GM19240 (cell line): ENCODE measurements around the gene HMCN2.

Source experiments
- DNase-seq: peaks from one replicate; pipeline ENCODE4 v3.0.0; 2011; ENCODE audit warnings: low spot score; ENCODE audit not compliant: insufficient read length

Gene HMCN2

GRCh38 chr9:130308081-130308571 lies 42.6 kb downstream of the HMCN2 start:
- no peak for DNase-seq

GRCh38 chr9:130309689-130310455 lies 44.3 kb downstream of the HMCN2 start:
- no peak for DNase-seq

DNA sequence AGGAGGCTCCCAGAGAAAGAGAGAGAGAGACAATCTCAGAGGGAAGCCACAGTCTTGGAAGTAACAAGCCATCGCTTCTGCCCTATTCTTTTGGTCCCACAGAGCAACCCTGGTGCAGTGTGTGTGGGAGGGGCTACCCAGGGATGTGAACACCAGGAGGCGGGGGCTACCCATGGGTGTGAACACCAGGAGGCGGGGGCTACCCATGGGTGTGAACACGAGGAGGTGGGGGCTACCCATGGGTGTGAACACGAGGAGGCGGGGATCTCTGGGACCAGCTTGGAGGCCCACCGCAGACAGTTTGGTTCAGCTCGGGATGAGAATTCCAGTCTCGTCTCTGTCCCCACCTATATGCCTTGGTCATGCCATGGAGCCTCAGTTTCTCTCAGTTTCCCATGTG lies 44.9 kb downstream of the HMCN2 start:
- DNase-seq = no peak

DNA sequence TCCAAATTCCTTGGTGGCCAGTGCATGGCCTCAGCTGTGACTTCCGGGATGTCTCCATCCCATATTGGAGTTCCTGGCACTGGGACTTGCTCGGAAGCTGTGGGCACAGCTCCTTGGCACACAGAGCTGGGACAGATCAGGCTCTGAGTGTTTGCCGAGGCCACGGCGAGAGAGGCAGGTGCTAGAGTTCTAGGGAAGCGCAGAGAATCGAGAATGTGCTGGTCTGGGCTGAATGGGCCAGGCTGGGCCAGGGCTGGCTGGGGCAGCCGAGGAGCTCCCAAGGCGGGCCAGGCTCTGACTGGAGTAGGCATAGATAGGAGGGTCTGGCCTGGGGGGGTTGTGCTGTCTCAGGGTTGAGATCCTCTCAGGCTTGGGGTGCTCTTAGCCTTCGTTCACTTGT lies 45.4 kb downstream of the HMCN2 start:
- DNase-seq = no peak

- DNase-seq = no peak
Measured at GRCh38 chr9:130311408-130312140, 46.0 kb downstream of the HMCN2 start.

- no peak for DNase-seq
Measured at GRCh38 chr9:130313103-130313858, 47.7 kb downstream of the HMCN2 start.

GRCh38 chr9:130315446-130316226 lies 50.1 kb downstream of the HMCN2 start:
- no peak for DNase-seq

DNA sequence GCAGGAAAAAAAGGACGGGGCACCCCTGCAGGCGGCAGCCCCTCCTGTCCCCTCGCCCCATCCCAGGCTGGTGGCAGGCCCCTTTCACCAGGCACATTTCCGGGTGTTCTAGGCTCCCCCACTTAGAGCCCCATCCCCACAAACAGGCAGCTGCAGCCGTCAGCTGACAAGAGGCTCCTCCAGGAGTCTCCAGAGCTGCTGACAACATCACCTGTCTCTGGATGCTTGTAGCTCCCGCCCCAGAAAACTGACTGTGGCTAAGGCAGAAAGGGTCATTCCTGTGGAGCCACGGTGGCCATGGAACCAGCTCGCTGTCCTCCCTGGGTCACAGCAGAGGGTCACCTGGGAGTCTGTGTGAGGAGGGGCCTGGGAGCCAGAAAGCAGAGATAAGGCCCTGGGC lies 50.9 kb downstream of the HMCN2 start:
- no peak for DNase-seq

DNA sequence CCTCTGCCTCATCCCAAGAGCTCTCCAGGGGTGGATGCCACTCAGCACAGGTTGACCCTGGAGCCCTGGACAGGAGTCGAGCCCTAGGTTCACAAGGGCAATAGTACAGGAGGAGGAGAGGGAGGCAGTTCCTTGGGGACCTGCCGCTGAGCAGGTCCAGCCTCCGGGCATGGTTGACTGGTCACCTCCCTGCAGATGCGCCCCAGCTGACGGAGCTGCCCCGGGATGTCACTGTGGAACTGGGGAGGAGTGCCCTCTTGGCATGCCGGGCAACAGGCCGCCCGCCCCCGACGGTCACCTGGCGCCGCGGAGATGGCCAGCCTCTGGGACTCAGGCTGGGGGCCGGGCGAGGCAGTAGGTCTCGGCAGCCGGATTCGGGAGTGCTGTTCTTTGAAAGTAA lies 53.7 kb downstream of the HMCN2 start:
- DNase-seq = no peak

GRCh38 chr9:130319944-130320712 lies 54.6 kb downstream of the HMCN2 start:
- no peak for DNase-seq

DNA sequence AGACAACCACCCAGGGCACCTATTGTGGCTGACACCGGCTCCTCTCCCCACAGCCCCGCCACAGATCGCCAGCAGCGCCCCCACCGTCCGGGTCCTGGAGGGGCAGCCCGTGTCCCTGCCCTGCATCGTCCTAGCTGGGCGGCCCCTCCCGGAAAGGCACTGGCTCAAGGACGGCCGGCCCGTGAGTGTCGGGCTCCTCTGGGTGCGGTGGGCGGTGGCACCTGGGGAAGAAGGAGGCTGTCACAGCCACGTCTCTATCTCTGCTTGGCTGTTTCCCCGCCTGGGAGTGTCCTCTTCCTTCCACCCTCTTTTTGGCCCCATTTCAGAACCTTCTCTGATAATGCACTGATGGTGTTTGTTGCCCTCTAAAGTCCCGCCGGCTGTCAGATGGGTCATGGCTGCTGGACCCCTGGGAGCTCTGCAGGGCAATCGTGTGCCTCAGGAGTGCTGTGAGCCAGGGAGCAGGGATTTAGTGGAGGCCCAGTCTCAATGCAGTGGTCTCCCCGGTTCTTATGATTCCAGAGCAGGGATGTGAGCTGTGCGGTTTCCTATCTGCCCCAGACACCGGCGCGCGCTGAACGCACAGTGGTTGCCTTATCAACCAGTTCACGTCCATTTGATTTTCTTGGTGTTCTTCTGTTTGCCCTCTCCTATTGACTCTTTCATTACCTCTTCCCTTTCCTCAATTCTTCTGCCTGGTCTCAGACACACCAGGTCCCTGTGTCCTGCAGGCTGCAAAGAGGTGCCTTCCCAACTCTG lies 55.3 kb downstream of the HMCN2 start:
- DNase-seq = no peak

GRCh38 chr9:130321539-130321938 lies 56.0 kb downstream of the HMCN2 start:
- no peak for DNase-seq

DNA sequence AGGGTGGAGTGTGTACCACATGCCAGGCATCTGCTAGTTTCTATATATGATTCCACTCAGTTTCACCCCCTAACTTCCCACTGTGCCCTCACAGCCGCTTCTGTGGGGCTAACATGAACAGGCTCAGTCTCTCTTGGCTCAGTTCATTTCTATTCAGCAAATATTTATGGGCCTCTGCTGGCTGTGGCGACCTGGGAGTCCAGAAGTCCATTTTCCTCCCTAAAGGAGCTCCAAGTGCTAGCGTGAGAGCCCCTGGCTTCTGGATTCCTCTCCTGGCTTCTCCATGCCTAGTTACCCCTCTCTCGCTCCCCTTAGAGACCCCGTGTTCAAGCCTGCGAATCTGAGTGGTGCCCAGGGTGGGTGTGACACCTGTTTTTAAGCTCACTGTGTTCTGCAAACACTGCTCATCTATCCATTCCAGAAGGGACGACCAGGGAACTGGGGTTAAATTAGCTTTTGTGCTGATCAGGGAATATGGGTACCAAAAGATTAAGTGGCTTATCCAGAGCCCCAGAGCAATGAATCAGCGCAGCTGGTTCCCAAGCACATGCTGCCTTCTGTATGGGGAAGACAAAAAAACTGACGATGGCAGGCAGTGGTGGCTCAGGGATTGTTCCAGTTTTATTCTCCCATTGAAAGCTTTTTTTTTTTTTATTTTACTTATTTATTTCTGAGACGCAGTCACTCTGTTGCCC lies 57.6 kb downstream of the HMCN2 start:
- DNase-seq = no peak

DNA sequence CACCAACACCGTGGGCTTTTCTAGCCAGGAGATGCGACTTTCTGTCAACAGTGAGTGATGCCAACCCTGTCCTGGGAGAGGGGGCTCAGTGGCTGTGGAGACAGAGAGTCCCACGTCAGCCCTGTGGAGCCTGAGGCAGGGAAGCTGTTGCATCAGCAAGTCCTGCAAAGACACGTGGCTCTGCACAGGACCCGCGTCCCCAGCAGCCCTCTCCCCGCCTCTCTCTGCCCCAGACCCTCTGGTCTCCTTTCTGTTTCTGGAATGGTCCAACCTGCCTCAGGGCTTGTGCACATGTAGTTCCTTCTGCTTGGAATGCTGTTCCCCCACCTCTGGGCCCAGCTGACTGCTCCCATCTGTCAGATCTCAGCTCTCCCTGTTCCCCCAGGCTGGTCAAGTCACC lies 60.4 kb downstream of the HMCN2 start:
- no peak for DNase-seq

DNA sequence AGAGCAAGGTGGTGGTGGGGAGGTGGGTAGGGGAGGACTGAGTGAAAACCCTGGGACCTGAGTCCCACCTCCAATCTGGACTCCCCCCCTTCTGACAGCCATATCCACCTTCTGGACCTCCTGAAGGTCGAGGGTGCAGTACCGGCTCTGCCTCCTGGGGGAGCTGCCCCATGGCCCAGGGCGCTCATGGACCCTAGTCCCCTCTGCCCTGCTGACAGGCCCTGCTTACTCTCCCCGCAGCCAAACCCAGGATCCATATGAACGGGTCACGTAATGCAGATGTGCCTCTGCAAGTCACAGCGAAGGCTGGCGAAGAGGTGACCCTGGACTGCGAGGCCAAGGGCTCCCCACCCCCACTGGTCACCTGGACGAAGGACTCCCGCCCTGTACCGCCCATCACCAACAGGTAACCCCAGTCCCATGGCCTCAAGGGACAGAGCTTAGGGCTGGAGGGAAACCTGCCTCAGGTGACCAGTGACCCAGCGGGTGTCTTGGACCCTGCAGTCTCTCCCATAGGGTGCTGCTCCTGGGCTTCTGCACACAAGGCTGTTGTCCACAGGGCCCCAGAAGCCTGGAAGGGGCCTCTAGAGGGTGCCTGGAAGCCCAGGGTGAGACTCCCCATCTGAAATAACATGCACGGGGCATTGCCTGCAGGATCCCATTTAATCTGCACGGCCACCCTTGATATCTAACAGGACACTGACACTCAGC lies 61.7 kb downstream of the HMCN2 start:
- no peak for DNase-seq

DNA sequence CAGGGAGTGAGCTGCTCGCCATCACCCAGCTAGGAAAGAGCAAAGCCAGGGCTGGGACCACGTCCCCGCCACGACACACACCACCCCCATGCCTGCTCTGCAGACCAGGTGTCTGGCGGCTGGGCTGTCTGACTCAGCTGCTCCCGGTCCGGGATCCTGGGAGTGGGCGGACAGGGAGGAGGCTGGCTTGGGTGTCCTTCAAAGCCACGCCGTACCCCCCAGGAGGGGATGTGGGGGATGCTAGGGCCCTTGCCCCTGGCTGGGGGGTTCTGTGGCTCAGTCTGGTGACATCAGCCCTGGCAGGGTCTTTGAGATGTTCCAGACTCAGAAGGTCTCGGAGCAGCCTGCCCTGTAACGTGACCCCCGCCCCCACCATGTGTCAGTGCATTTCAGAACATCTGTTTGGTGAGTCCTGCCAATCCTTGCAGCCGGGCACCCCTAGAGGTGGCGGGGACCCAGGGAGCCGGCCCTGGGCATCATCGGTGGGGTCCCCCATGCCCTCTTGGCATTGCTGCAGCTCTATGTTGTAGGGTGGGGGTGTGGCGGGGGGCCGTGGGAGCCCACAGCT lies 62.3 kb downstream of the HMCN2 start:
- DNase-seq = no peak

DNA sequence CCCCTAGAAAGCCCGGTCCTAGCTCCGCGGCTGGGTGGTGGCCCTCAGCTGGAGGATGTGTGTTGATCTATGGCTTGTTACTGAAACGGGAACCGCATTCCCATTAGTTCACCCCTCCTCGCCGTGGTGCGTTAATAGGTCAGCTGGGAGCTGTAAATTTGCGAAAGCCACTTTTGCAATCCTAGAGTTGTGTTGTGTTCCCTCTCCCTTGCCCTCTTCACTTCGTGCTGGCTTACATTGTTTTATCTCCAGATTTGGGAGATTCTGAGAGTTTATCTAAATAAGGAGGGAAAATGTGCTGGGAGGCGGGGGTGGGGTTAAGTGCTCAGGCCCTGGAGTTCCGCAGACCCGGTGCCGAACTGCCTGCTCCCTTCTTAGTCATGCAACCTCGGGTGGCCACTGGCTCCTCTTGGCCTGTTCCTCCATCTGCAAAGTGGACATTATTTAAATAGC lies 62.8 kb downstream of the HMCN2 start:
- DNase-seq = no peak

DNA sequence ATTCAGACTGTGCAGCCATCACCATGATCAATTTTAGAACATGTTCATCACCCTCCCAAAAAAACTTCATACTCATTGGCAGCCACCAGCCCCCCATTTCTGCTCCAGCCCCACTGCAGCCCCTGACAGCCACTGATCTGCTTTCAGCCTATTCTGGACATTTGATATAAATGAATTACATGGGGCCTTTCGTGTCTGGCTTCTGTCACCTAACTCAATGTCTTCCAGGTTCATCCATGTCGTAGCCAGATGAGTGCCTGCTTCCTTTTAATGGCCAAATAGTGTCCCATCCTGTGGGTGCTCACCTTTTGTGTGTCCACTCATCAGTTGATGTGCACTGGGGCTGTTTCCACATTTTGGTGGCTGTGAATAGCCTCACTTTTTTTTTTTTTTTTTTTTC lies 63.5 kb downstream of the HMCN2 start:
- DNase-seq = no peak
